NCI-H187 treated with DMSO at 0.1 percent for 48 hours (cell line): ENCODE results near the gene SYT14.
"Not testable (repeated sequence)": the region's sequence is repeated elsewhere in the genome, so short reads cannot be mapped to it uniquely, and the experiment has no call there.

Source experiments
- DNase-seq: peaks from one replicate; lab custom pipeline; 2025; lab: John Stamatoyannopoulos, UW

SYT14 gene

DNA sequence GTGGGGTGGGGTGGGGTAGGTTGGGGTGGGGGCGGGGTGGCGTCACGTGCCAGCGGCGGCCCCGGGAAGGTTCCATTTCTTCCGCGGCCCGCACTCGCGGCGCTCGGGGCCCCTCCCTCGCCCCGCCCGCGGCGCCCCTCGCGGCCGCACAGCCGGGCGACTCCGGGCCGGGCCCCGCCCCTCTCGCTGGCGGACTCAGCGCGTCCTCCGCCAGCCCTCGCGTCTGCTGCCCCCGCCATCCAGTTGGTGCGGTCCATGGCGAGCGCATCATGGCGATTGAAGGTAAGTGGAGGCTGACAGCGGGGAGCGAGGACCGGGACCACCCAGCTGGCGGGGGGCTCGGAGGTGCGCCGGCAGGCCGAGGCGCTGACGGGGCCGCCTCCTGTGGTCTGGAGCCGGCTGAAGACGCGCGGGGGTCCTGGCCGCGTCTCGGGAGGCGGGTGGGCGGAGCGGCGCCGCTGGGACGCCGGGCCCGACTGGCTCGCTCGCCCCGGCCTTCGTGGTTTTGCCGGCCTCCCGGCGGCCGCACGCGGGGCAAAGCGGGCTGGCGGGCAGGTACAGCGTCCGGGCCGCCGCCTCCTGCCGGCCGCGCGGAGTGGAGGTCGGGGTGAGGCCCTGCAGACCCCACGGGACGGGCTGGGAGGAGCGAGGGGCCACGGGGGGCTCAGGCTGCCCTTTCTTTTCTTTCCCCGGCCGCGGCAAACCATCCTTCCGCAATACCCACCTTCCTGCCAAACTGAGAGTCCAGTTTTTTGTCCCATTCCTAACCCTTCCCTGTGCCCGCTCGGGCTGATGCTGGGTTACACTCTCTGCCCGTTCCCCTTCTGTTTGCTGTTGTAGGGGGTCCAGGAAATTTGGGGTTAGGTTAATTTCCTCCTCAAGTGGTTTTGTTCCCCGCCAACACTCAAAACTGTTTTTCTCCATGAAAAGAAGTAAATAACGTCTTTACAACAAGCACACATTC is at the start of gene SYT14:
Gene SYT14 (plus strand): TSS at position 222 of the 964 bp plus-strand sequence. CDS start 48 bp downstream, at position 270.
- DNase-seq = no peak

DNA sequence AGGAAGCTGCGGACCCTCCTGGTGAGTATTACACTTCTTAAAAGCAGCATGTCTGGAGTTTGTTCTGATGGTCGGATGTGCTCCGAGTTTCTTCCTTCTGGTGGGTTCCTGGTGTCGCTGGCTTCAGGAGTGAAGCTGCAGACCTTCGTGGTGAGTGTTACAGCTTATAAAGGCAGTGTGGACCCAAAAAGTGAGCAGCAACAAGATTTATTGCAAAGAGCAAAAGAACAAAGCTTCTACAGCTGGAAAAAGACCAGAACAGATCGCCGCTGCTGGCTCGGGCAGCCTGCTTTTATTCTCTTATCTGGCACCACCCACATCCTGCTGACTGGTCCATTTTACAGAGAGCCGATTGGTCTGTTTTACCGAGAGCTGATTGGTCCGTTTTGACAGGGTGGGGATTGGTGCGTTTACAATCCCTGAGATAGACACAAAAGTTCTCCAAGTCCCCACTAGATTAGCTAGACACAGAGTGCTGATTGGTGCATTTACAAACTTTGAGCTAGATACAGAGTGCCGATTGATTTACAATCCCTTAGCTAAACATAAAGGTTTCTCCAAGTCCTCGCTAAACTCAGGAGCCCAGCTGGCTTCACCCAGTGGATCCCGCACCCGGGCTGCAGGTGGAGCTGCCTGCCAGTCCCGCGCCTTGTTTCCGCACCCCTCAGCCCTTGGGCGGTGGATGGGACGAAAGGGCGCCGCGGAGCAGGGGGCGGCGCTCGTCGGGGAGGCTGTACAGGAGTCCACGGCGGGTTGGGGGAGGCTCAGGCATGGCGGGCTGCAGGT is 49.5 kb upstream of the SYT14 start:
- DNase-seq = not testable (repeated sequence)

DNA sequence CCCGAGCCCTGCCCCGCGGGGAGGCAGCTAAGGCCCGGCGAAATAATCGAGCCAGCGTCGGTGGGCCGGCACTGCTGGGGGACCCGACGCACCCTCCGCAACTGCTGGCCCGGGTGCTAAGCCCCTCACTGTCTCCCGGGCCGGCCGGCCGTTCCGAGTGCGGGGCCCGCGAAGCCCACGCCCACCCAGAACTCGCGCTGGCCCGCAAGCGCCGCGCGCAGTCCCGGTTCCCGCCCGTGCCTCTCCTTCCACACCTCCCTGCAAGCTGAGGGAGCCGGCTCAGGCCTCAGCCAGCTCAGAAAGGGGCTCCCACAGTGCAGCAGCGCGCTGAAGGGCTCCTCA is 49.0 kb upstream of the SYT14 start:
- no peak for DNase-seq

DNA sequence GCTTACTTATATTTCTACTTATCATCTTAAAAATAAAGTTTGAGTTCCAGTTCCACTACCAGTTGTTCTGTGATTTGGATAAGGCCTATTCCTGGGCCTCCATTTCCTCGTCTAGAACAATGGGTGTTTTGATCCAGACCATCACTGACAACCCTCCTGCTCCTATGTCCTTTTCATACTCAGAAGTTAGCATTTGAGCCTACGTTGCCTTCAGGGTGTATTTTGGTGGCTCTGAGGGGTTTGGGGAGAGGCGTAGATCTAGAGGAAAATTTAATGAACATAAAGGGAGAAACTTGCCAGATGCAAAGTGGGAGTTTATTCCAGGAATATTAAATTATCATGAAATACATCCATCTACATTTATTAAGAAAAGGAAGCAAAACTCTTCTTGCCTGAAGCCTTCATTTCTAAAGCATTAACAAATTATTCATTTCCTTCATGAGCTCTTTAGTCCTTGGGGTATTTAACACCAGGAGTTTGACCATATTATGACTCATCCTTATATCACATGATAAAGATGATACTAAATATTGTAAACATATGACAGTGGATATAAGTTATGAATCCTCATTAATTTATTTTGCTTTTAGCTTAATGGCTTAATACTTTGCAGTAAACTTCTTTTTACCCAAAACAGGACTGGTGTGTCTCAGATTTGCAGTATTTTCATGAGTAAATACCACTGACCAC is 47.2 kb upstream of the SYT14 start:
- DNase-seq = no peak

DNA sequence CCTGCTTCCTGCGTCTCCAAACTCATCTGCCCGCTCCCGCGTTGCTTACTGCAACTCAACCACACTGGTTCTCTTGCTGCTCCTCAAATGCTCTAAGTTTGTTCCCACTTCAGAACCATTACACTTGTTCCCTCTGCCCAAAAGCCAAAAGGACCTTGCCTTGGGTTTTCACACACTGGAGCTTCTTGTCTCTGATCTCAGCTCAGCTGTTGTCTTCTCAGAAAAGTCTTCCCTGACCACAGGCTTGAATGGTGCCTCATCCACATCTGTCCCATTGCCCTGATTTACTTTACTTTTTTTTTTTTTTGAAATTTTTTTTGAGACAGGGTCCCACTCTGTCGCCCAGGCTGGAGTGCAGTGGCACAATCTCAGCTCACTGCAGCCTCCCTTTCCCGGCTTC is 44.3 kb upstream of the SYT14 start:
- no peak for DNase-seq

DNA sequence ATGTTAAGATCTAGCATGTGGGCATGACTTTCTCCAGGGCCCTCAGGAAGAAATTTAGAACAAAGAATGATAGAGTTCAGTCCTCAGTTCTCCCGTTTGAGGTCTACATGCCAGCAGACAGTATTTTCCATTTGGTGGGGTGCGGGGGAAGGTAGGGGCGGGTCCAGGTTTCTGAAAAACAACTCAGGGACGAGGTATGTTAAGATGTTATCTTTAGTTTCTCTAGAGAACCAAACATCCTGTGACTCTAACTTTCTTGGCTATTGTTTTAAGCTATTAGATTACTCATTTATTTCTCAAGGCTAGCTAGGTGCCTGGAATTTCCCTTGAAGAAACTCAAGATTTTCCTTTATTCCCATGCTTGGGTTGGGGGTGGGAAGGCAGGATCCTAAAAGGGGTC is 42.3 kb upstream of the SYT14 start:
- DNase-seq = no peak

DNA sequence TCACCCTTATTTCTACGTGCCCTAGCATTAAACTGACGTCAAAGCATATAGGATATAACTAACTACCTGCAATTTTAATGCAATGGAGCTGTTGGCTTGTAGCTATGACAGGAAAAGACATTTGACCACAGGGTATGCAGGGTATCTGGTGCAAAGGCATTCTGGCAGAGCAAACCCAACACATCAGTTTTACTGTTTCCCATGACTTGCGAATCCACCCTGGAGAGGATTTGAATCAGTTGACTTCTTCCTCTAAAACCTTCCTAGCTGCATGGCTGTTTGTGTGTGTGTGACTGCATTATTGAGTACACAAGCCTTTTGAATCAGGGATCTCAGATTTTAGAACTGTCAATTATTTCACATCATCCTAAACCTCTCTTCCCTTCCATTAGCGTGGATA is 41.7 kb upstream of the SYT14 start:
- no peak for DNase-seq

DNA sequence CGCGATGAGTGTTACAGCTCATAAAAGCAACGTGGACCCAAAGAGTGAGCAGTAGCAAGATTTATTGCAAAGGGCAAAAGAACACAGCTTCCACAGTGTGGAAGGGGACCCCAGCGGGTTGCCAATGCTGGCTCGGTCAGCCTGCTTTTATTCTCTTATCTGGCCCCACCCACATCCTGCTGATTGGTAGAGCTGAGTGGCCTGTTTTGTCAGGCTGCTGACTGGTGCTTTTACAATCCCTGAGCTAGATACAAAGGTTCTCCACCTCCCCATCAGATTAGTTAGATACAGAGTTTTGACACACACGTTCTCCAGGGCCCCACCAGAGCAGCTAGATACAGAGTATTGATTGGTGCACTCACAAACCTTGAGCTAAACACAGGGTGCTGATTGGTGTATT is 39.7 kb upstream of the SYT14 start:
- DNase-seq = not testable (repeated sequence)

DNA sequence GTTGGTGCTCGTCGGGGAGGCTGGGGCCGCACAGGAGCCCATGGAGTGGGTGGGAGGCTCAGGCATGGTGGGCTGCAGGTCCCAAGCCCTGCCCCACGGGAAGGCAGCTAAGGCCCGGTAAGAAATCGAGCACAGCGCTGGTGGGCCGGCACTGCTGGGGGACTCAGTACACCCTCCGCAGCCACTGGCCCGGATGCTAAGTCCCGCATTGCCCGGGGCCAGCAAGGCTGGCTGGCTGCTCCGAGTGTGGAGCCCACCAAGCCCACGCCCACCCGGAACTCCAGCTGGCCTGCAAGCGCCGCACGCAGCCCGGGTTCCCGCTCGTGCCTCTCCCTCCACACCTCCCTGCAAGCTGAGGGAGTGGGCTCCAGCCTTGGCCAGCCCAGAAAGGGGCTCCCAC is 39.2 kb upstream of the SYT14 start:
- DNase-seq = not testable (repeated sequence)

DNA sequence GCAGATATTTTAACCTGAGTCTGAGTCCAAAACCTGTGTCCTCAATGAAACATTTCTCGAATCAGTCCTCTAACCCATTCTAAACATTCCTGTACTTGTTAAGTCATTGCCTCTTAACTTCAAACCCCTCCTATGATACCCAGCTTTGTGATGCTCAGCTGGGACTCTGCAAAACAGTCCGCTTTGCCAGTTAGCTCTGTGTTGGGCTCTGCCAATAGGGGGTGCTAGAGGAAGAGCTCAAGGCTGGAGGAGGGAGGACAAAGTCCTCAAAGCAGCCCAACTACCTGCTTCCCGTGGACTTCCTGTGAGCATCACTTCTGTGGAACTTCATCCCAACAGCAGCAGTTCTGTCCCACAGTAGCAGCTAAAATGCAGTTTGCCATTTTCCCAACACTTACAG is 38.1 kb upstream of the SYT14 start:
- no peak for DNase-seq

DNA sequence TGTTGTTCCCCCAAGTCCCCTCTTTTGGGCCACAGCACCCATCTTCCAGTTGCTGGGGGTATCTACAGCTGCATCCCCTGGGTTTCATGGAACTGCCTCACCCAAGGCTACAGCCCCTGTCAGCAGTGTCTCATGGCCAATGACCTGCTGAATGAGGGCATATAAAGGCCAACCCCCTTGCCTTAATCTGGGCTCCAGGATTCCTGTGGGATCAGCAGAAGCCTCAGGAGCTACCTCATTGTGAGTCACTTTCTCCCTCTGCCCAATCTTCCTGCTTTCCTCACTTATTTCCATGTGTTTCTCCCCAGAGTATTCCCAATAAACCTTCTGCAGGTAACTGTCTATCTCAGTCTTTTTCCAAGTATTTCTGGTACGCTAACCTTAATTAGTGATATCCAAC is 37.3 kb upstream of the SYT14 start:
- no peak for DNase-seq

DNA sequence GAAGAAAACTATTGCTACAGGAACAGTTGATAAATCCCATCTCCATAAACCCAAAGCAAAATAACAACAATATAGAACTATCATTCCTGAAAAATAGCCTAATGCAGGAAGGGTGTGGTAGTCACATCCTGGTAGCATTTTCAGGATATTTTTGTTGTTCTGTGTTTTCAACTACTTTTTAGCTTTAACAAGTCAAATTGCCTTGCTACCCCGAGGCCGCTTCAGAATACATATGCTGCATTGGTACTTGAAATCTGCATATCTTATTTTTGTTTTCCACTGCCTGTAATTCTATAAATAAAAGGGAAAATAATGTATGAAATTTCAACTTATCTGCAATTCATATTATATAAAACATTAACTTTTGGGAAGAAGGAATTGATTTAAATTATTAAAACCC is 36.8 kb upstream of the SYT14 start:
- no peak for DNase-seq

DNA sequence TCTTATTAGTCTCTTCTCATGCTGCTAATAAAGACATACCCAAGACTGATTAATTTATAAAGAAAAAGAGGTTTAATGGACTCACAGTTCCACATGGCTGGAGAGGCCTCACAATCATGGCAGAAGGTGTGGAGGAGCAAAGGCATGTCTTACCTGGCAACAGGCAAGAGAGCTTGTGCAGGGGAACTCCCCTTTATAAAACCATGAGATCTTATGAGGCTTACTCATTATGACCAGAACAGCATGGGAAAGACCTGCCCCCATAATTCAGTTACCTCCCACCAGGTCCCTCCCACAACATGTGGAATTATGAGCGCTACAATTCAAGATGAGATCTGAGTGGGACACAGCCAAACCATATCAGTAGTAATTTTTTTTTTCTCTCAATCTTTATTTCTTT is 33.2 kb upstream of the SYT14 start:
- not testable (repeated sequence) for DNase-seq

DNA sequence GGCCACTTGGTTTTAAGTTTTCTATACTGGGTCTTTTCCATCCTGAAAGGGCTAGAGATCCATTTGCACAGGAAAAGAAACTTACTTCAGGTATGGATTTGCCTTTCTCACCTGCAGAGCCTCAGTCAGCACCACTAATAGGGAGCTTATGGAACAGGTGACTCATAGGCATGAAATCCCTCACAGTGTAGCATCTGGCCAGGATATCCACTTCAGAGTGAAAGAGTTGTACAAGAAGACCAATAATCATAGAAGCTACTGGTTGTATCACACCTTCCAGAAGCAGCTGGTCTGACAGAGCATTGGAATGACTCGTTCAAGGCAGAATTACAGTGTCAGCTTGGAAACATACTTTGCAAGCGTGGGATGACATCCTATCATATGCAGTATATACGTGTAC is 26.3 kb upstream of the SYT14 start:
- no peak for DNase-seq

DNA sequence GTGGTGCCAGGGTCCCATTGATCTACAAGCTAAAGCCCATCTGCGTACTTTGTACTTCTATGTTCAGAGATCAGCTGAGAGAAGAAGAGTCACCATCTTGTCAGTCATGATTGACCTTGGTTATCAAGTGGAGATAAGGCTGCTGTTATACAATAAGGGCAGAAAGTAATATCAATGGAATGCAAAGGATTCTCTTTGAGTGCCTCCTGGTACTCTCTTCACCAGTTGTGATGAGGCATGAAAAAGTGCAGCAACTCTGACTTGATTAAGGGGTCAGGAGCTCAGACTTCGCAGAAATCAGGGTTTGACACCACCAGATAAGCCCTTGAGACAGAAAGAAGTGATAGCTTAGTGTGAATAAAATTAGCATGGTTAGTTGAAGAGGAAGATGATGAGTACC is 25.7 kb upstream of the SYT14 start:
- no peak for DNase-seq

DNA sequence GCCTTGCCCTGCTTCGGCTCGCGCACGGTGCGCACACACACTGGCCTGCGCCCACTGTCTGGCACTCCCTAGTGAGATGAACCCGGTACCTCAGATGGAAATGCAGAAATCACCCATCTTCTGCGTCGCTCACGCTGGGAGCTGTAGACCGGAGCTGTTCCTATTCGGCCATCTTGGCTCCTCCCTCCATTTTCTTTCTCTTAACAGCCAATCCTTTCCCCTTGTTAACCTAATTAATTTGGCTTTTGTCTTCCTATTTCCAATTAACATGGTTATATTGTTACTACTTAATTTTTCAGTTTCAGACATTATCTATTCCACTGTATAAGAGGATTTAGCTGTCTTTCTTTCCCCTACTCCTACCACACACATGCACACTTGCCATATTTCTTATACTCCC is 18.4 kb upstream of the SYT14 start:
- DNase-seq = not testable (repeated sequence)

DNA sequence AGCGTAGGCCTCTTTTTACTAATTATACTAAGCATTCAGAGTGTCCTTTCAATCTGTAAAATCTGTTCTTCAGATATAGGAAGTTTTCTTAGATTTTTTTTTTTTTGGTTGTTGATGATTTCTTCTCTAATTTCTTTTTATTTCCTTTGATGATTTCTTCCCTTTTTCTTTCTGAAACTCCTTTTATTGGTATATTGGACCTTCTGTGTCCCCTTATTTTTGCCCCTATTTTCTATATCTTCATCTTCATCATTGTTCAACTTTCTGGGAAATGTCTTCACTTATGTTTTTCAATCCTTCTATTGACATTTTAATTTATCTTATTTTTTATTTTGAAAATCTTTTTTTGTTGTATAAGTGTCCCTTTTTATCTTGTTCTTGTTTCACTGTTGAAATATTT is 17.2 kb upstream of the SYT14 start:
- no peak for DNase-seq

DNA sequence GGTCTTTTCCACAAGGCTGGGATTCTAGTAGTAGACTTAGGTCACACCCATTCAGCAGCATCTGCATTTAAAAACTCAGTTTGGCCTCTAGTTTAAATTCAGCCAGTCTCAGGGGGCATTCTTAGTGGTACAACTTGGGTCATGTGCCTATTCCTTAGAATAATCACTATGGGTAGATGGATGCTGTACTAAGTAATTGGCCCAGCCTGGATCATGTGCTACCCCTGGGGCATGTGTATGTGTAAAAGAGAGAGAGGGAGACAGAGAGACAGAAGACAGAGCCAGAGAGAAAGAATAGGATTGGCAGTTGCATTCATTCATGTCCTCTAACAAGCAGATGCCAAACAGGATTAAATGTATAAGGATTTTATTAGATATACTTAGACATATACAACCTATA is 13.6 kb upstream of the SYT14 start:
- no peak for DNase-seq

DNA sequence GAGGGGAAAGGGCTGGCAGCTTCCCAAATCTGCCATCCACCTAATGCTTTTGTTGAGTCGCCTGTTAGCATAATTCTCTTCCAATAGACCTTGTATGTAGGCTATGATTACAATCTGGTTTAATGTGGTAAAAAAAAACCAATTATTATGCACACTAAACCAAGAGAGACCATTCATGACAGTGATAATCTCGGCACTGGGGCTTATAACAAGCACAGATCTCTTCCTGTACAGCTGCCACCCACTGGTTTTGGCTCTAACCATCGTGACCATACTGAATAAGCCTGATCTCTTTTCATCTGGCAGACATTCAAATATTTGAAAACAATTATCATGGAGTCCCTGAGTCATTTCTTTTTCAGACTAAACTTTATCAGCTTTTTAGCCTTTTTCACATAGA is 12.0 kb upstream of the SYT14 start:
- no peak for DNase-seq

DNA sequence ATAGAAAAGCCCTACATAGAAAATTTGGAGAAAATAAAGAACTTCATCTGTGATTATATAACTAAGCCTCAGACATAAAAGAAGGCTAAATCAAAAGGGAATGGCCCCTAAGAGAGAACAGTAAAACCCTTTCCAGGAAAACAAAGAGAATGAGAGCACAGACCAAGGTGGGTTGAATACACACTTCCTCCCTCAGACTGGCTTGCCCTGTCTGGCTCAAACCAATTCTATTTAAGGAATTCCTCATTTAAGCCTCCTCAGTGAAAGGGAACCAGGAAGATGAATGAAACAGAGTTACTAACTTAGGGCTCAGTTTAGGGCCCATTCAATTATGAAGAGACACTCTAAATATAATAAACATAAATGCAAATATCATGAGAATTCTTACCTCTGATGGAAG is 10.6 kb upstream of the SYT14 start:
- DNase-seq = no peak

DNA sequence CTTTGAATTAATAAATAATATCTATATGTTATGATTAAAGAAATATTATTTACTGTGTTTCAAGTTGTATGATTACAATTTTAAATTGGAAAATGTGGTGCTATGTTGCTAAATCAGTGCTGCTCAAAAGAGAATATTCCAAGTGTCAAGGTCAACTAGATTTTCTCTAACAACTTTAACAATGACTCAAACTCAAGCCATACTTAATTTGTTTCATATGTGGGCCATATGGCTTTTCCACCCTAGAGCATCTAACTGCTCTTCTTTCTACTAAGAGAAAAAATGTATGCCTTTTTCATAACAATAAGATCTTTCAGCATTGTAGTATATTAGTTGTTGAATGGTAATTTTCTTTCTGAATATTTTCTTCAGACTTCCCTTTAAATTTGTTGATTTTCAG is 8.3 kb upstream of the SYT14 start:
- DNase-seq = no peak

DNA sequence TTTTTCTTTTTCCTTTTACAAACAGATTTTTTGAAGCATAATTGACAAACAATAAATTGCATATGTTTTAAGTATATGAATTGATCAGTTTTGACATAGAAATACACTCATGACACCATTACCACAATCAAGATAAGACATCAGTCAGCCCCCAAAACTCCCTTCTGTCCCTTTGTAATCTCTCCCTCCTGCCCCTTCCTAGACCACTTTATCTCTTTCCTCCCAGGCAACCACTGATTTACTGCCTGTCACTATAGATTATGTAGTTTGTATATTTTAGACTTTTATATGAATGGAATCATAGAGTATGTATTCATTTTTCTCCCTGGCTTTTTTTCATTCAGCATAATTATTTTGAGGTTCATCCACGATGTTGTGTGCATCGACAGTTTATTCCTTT is 6.9 kb upstream of the SYT14 start:
- no peak for DNase-seq

DNA sequence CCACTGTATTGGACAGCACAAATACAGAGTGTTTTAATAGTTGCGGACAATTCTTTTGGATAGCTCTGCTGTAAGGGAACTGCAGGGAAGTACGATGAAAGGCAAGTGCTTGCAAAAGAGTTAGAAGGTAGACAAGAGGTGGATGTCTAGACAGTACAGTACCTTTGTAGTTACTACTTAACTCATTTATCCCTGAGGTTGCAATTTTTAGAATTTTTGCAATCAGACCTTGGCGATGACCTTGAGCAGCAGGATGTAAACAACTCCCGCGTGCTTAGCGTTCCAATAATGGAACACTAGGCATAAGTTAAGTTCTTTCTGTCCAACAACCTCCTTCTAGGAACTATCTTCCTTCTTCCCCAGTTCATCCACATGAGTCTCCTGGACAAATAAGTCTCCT is 1.9 kb upstream of the SYT14 start:
- DNase-seq = no peak
